HCT116 (cell line): ENCODE data around the gene PRMT5. TPM values are rescaled to one million over a fixed set of nuclear protein-coding genes. Genes with fewer than 3 reads are reported as not detected.

Experiments
- ATAC-seq: fragments of 200-7000 bp; cut with Tn5 transposase; 2 replicates; pipeline ENCODE4 v1.9.1; 2020; ENCODE audit warnings: mild to moderate bottlenecking, moderate library complexity
- BruUV-seq: library from RNA; stranded (reverse); fragments of 400-500 nt; replicated peaks from 2 replicates; lab custom pipeline; 2021; lab: Mats Ljungman, UMichigan
- CTCF ChIA-PET: fragments of 300-600 bp; sonication (Branson Sonifier 250); formaldehyde crosslinking; loops from one replicate; lab custom pipeline; 2021; ENCODE audit warnings: antibody characterized with exemption; lab: Charles Lee
- POLR2A ChIA-PET: fragments of 300-600, 350-600 bp; sonication (Branson Sonifier 250); formaldehyde crosslinking; loops from one replicate; lab custom pipeline; 2021; ENCODE audit warnings: antibody characterized with exemption; lab: Charles Lee
- RAD21 ChIA-PET, 2 experiments: fragments of 300-600 bp; sonication (Branson Sonifier 250); formaldehyde crosslinking; loops; one replicate each; lab custom pipeline; 2023; ENCODE audit warnings: low total read pairs in 2 of 2; ENCODE audit not compliant: uncharacterized antibody in 2 of 2, unreplicated experiment in 2 of 2, low non-redundant PET in 1 of 2; lab: Charles Lee
- DNase-seq: peaks from one replicate; pipeline ENCODE4 v3.0.0-alpha.2; 2010; ENCODE audit warnings: low read depth, low spot score
- H2AFZ ChIP-seq: fragments of 200-600 bp; shearing (Covaris generic), sonication (generic); 2 replicates; pipeline ENCODE4 v1.6.1; 2017; ENCODE audit warnings: low read depth, mixed run types, mixed read lengths, antibody characterized with exemption, low read length; ENCODE audit not compliant: poor library complexity, severe bottlenecking
- H3K27ac ChIP-seq: 2 replicates; pipeline ENCODE4 v1.5.1; 2012; ENCODE audit warnings: low read depth, low read length
- H3K27me3 ChIP-seq: fragments of 200-600 bp; sonication (generic); 2 replicates; pipeline ENCODE4 v1.6.1; 2016; ENCODE audit warnings: mixed run types, low read length, mixed read lengths; ENCODE audit not compliant: insufficient read depth
- H3K36me3 ChIP-seq, 2 experiments: fragments of 200-500 bp in 1 of 2; fragments of 200-600 bp in 1 of 2; sonication (Bioruptor generic) in 1 of 2; sonication (generic) in 1 of 2; 2 replicates each; pipeline versions ENCODE4 v1.5.1 to v1.6.1; 2014 to 2016; ENCODE audit warnings: low read length in 2 of 2, inconsistent platforms in 1 of 2, mixed read lengths in 1 of 2, mixed run types in 1 of 2; ENCODE audit not compliant: insufficient read depth in 2 of 2, control insufficient read depth in 1 of 2
- H3K4me1 ChIP-seq, 2 experiments: fragments of 200-600 bp in 1 of 2; sonication (generic) in 1 of 2; 2 replicates each; pipeline versions ENCODE4 v1.5.1 to v1.6.1; 2012 to 2017; ENCODE audit warnings: low read length in 2 of 2, inconsistent platforms in 1 of 2, mild to moderate bottlenecking in 1 of 2, mixed read lengths in 1 of 2, mixed run types in 1 of 2, moderate library complexity in 1 of 2; ENCODE audit not compliant: insufficient read depth in 2 of 2, control insufficient read depth in 1 of 2
- H3K4me2 ChIP-seq: fragments of 200-600 bp; sonication (generic); 2 replicates; pipeline ENCODE4 v1.6.1; 2017; ENCODE audit warnings: mixed run types, low read length, mixed read lengths
- H3K4me3 ChIP-seq, 2 experiments: fragments of 200-600 bp in 1 of 2; sonication (generic) in 1 of 2; replicated peaks in 1 of 2; 2 replicates each; pipeline ENCODE4 v1.5.1; 2011 to 2016; ENCODE audit warnings: low read length in 2 of 2, control low read depth in 1 of 2, low read depth in 1 of 2, mild to moderate bottlenecking in 1 of 2, mixed read lengths in 1 of 2, mixed run types in 1 of 2
- H3K79me2 ChIP-seq: fragments of 200-600 bp; sonication (generic); 2 replicates; pipeline ENCODE4 v1.6.1; 2017; ENCODE audit warnings: mild to moderate bottlenecking, mixed run types, low read length, moderate library complexity, mixed read lengths; ENCODE audit not compliant: insufficient read depth
- H3K9ac ChIP-seq: fragments of 200-600 bp; sonication (generic); 2 replicates; pipeline ENCODE4 v1.6.1; 2016; ENCODE audit warnings: low read length, mixed read lengths
- H3K9me2 ChIP-seq: fragments of 200-600 bp; sonication (generic), shearing (Covaris generic); 2 replicates; pipeline ENCODE4 v1.6.1; 2017; ENCODE audit warnings: mixed run types, mild to moderate bottlenecking, moderate library complexity; ENCODE audit not compliant: insufficient read depth
- H3K9me3 ChIP-seq, 2 experiments: fragments of 200-500 bp in 1 of 2; fragments of 200-600 bp in 1 of 2; sonication (Bioruptor generic) in 1 of 2; sonication (generic) in 1 of 2; 2 replicates each; pipeline ENCODE4 v1.6.1; 2014 to 2017; ENCODE audit warnings: low read length in 2 of 2, mixed read lengths in 2 of 2, inconsistent platforms in 1 of 2, low read depth in 1 of 2, mild to moderate bottlenecking in 1 of 2, mixed run types in 1 of 2, moderate library complexity in 1 of 2; ENCODE audit not compliant: control insufficient read depth in 1 of 2, insufficient read depth in 1 of 2
- H4K20me1 ChIP-seq: fragments of 200-600 bp; sonication (generic), shearing (Covaris generic); 2 replicates; pipeline ENCODE4 v1.6.1; 2017; ENCODE audit warnings: mixed run types, mild to moderate bottlenecking, moderate library complexity; ENCODE audit not compliant: insufficient read depth
- ATF3 ChIP-seq: IDR thresholded peaks from 2 replicates; pipeline ENCODE4 v1.6.1; 2012
- CBX3 ChIP-seq: IDR thresholded peaks from 2 replicates; pipeline ENCODE4 v1.6.1; 2012; ENCODE audit warnings: low read depth
- CEBPB ChIP-seq: IDR thresholded peaks from 2 replicates; pipeline ENCODE4 v1.6.1; 2012; ENCODE audit warnings: low read depth
- EGR1 ChIP-seq: IDR thresholded peaks from 2 replicates; pipeline ENCODE4 v1.6.1; 2012; ENCODE audit warnings: low read depth
- ELF1 ChIP-seq: IDR thresholded peaks from 2 replicates; pipeline ENCODE4 v1.6.1; 2012; ENCODE audit warnings: low read depth, borderline replicate concordance
- EZH2 ChIP-seq: fragments of 200-600 bp; sonication (generic); IDR thresholded peaks from 2 replicates; pipeline ENCODE4 v1.6.1; 2017; ENCODE audit warnings: antibody characterized with exemption, mixed run types
- FOSL1 ChIP-seq: IDR thresholded peaks from 2 replicates; pipeline ENCODE4 v1.6.1; 2012; ENCODE audit warnings: low read depth
- JUND ChIP-seq: IDR thresholded peaks from 2 replicates; pipeline ENCODE4 v1.6.1; 2012
- POLR2AphosphoS5 ChIP-seq: IDR thresholded peaks from 2 replicates; pipeline ENCODE4 v1.6.1; 2011; ENCODE audit warnings: mild to moderate bottlenecking, low read depth, low read length, moderate library complexity
- REST ChIP-seq: IDR thresholded peaks from 2 replicates; pipeline ENCODE4 v1.6.1; 2012; ENCODE audit warnings: low read depth
- SIN3A ChIP-seq: IDR thresholded peaks from 2 replicates; pipeline ENCODE4 v1.6.1; 2012; ENCODE audit warnings: low read depth
- SP1 ChIP-seq: IDR thresholded peaks from 2 replicates; pipeline ENCODE4 v1.6.1; 2012; ENCODE audit warnings: low read depth
- ZBTB33 ChIP-seq: IDR thresholded peaks from 2 replicates; pipeline ENCODE4 v1.6.1; 2011; ENCODE audit warnings: mild to moderate bottlenecking, low read length, moderate library complexity; ENCODE audit not compliant: insufficient replicate concordance; ENCODE audit errors: extremely low read depth
- ZFX ChIP-seq: fragments of 450-650 bp; IDR thresholded peaks from 2 replicates; pipeline ENCODE4 v1.6.1; 2017
- intact Hi-C: fragments of 100-400 bp; cut with micrococcal nuclease; formaldehyde crosslinking; loops from 2 replicates; pipeline ENCODE4 v1.10.0; 2022
- total RNA-seq: library from RNA; stranded (reverse); gene quantifications from one replicate; pipeline ENCODE4 v1.2.1, GENCODE V29; 2021; ENCODE audit not compliant: unreplicated experiment

Gene PRMT5
- total RNA-seq, 1 experiment from 2014 or later, result 186 TPM

GRCh38 chr14:22978487-22978837 is 49.3 kb upstream of the PRMT5 start:
- H3K79me2 ChIP-seq, result peaks cover 53% of the 10 kb centered on the region
- TF ChIP-seq EGR1 (no peak), ATF3 (no peak), ELF1 (no peak), REST (no peak), CEBPB (no peak), ZFX (no peak), CBX3 (no peak), POLR2AphosphoS5 (no peak), EZH2 (no peak), SP1 (no peak), JUND (no peak), FOSL1 (no peak), SIN3A (no peak), ZBTB33 (no peak)
- ATAC-seq, result no peak
- no peaks in the 10 kb centered on the region for H3K9me2 ChIP-seq
- no peak for DNase-seq
- CTCF ChIA-PET, result interaction anchor here (1.9 to 2.6 kb wide), 4 partner anchors 8 to 90 kb away, joined by 10 to 22 read pairs (median 16); no protein-coding TSS in a partner anchor
- H3K27me3 ChIP-seq, result no peaks in the 10 kb centered on the region
- peak overlapping the region; percentile 95 for H3K27ac ChIP-seq
- POLR2A ChIA-PET, result no interaction called here
- intact Hi-C loops, result no loop called here
- no peaks in the 10 kb centered on the region for H4K20me1 ChIP-seq
- peak overlapping the region in 1 of 2 experiments; percentile 38; a peak in 2 of 4 replicates for H3K4me3 ChIP-seq
- RAD21 ChIA-PET, result interaction anchor here in 1 of 2 experiments (0.6 kb wide), 1 partner anchor 23 kb away, joined by 4 read pairs; no protein-coding TSS in a partner anchor
- peaks cover 60 to 65% of the 10 kb centered on the region in 2 experiments for H3K4me1 ChIP-seq
- peaks cover 0 to 21% of the 10 kb centered on the region in 2 experiments; a peak in 1 of 4 replicates for H3K36me3 ChIP-seq
- H2AFZ ChIP-seq, result no peak overlapping the region
- H3K9ac ChIP-seq, result peak overlapping the region; percentile 90
- BruUV-seq, result no TSS peak
- no peaks in the 10 kb centered on the region for H3K9me3 ChIP-seq
- peak overlapping the region; percentile 97 for H3K4me2 ChIP-seq
